ENCODE measurements around the gene GRID2. TPM values are rescaled to one million over a fixed set of nuclear protein-coding genes. Genes with fewer than 3 reads are reported as not detected.

Gene GRID2
- total and polyA plus RNA-seq, 9 of the 15 experiments (the other 6 are each of a cell fraction or from before 2014, with no cell fraction given) = 0.04 TPM; not detected in 7

- H4K20me1 ChIP-seq (replicated peaks; ENCODE audit: control insufficient read depth, insufficient read depth, low read length) = no peaks in the 10 kb centered on the region
- intact Hi-C loops (cut with micrococcal nuclease) = no loop called here
- H3K36me3 ChIP-seq (ENCODE audit: control insufficient read depth, insufficient read depth, low read length) = no peaks in the 10 kb centered on the region
- CTCF ChIA-PET (ENCODE audit: low intra/inter-chr PET ratio) = no interaction called here
- DNase-seq (ENCODE audit: extremely low read depth in 1 of 4, low spot score in 3 of 4) = no peak
- H3K4me1 ChIP-seq (replicated peaks in 1 of 2; ENCODE audit: control insufficient read depth in 2 of 2, insufficient read depth in 2 of 2, low read length in 2 of 2) = no peaks in the 10 kb centered on the region
- BruUV-seq (replicated peaks) = no TSS peak
- in situ Hi-C loops (cut with MboI) = no loop called here
- POLR2A ChIA-PET = no interaction called here
- H2AFZ ChIP-seq (ENCODE audit: low read depth, low read length) = no peak overlapping the region
- H3K4me3 ChIP-seq = no peak overlapping the region
- ATAC-seq = no peak
- no peak overlapping the region for H3K27ac ChIP-seq (ENCODE audit: extremely low read depth, low read depth, low read length)
- no peak overlapping the region for H3K4me2 ChIP-seq (ENCODE audit: insufficient read depth, low read length)
- no peaks in the 10 kb centered on the region for H3K79me2 ChIP-seq (ENCODE audit: control insufficient read depth, insufficient read depth, low read length)
- no peak overlapping the region for H3K9ac ChIP-seq (ENCODE audit: insufficient read depth in 1 of 2, low read depth in 2 of 2, low read length in 2 of 2)
- 0% methylated on average over 2 of the region's 2 CpGs for WGBS (ENCODE audit: insufficient coverage, low coverage, missing lambda C conversion rate)
- H3K27me3 ChIP-seq (ENCODE audit: control insufficient read depth in 2 of 2, insufficient read depth in 2 of 2, low read length in 2 of 2) = no peaks in the 10 kb centered on the region
- no peak for FAIRE-seq
- no peaks in the 10 kb centered on the region for H3K9me3 ChIP-seq (replicated peaks; ENCODE audit: control insufficient read depth, insufficient read depth, low read depth, low read length)
- H3K9me1 ChIP-seq (ENCODE audit: control insufficient read depth, insufficient read depth, low read length) = no peaks in the 10 kb centered on the region
- TF ChIP-seq ZNF592 (IDR thresholded peaks at IDR 0.05) (no peak), MYNN (IDR thresholded peaks at IDR 0.05) (no peak), MYNN (CRISPR knock-in tag; IDR thresholded peaks at IDR 0.05) (no peak), NFIC (IDR thresholded peaks at IDR 0.05) (no peak), ZBTB40 (IDR thresholded peaks at IDR 0.05) (no peak), ZBTB40 (CRISPR knock-in tag; IDR thresholded peaks at IDR 0.05) (no peak), ZNF695 (CRISPR knock-in tag; IDR thresholded peaks at IDR 0.05) (no peak), HES1 (IDR thresholded peaks at IDR 0.05; ENCODE audit: low read depth) (no peak), MYBL2 (IDR thresholded peaks at IDR 0.05; ENCODE audit: low read depth) (no peak), MYBL2 (CRISPR knock-in tag; IDR thresholded peaks at IDR 0.05; ENCODE audit: borderline replicate concordance) (no peak)
These were observed 54.2 kb downstream of the GRID2 start for GRCh38 chr4:92357966-92358365.
